Measurements from ENCODE around the gene CAMK2A. TPM values are rescaled to one million over a fixed set of nuclear protein-coding genes. Genes with fewer than 3 reads are reported as not detected.

Gene CAMK2A
- total and polyA plus RNA-seq, 2 experiments from 2014 or later = 0.18 TPM; not detected in 1

DNA sequence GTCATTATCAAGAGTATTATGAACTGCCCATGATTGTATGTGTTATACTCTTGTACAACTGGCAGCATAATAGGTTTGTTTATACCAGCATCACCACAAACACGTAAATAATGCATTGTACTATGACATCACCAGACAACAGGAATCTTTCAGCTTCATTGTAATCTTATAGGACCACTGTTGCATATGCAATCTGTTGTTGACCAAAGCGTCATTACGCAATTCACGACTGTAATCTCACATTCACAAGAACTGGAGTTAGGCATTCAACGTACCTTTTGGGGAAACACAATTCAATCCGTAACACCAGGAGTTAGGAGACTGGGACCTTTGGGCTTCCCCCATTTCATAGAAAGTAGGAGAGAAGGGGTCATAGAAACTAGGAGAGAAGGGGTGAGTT, 33.5 kb upstream of the CAMK2A start (continued):
- TF ChIP-seq EZH2phosphoT487 (IDR thresholded peaks at IDR 0.05; ENCODE audit: unreplicated experiment) (no peak), CREB1 (CRISPR knock-in tag; IDR thresholded peaks at IDR 0.05; ENCODE audit: low read depth) (no peak), ZNF331 (CRISPR knock-in tag; IDR thresholded peaks at IDR 0.05; ENCODE audit: low read depth) (no peak), ZNF114 (CRISPR knock-in tag; IDR thresholded peaks at IDR 0.05) (no peak), EZH2 (IDR thresholded peaks at IDR 0.05; ENCODE audit: low read depth, unreplicated experiment) (no peak), NANOG (IDR thresholded peaks at IDR 0.05; ENCODE audit: borderline replicate concordance) (no peak), STAT1 (IDR thresholded peaks at IDR 0.05; ENCODE audit: unreplicated experiment) (no peak)
- TF ChIP-seq, protein P1, sequence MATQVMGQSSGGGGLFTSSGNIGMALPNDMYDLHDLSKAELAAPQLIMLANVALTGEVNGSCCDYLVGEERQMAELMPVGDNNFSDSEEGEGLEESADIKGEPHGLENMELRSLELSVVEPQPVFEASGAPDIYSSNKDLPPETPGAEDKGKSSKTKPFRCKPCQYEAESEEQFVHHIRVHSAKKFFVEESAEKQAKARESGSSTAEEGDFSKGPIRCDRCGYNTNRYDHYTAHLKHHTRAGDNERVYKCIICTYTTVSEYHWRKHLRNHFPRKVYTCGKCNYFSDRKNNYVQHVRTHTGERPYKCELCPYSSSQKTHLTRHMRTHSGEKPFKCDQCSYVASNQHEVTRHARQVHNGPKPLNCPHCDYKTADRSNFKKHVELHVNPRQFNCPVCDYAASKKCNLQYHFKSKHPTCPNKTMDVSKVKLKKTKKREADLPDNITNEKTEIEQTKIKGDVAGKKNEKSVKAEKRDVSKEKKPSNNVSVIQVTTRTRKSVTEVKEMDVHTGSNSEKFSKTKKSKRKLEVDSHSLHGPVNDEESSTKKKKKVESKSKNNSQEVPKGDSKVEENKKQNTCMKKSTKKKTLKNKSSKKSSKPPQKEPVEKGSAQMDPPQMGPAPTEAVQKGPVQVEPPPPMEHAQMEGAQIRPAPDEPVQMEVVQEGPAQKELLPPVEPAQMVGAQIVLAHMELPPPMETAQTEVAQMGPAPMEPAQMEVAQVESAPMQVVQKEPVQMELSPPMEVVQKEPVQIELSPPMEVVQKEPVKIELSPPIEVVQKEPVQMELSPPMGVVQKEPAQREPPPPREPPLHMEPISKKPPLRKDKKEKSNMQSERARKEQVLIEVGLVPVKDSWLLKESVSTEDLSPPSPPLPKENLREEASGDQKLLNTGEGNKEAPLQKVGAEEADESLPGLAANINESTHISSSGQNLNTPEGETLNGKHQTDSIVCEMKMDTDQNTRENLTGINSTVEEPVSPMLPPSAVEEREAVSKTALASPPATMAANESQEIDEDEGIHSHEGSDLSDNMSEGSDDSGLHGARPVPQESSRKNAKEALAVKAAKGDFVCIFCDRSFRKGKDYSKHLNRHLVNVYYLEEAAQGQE (IDR thresholded peaks at IDR 0.05; ENCODE audit: unreplicated experiment) = no peak
- TF ChIP-seq, protein P2, sequence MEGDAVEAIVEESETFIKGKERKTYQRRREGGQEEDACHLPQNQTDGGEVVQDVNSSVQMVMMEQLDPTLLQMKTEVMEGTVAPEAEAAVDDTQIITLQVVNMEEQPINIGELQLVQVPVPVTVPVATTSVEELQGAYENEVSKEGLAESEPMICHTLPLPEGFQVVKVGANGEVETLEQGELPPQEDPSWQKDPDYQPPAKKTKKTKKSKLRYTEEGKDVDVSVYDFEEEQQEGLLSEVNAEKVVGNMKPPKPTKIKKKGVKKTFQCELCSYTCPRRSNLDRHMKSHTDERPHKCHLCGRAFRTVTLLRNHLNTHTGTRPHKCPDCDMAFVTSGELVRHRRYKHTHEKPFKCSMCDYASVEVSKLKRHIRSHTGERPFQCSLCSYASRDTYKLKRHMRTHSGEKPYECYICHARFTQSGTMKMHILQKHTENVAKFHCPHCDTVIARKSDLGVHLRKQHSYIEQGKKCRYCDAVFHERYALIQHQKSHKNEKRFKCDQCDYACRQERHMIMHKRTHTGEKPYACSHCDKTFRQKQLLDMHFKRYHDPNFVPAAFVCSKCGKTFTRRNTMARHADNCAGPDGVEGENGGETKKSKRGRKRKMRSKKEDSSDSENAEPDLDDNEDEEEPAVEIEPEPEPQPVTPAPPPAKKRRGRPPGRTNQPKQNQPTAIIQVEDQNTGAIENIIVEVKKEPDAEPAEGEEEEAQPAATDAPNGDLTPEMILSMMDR (conservative IDR thresholded peaks at IDR 0.05; ENCODE audit: low read depth in 2 of 2) = no peak

DNA sequence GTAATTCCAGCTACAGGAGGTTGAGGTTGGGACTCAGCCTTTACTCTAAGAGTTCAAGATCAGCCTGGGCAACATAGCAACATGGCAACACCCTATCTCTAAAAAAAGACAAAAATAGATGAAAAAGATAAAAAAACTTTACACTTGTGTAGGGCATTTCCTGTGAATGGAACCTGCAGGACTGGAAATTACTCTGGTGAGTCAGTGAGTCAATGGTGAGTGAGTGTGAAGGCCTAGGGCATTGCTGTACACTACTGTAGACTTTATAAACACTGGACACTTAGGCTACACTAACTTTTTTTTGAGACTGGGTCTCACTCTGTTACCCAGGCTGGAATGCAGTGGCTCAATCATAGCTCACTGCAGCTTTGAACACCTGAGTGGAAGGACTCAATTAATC, 32.6 kb upstream of the CAMK2A start:
- ATAC-seq = no peak
- Histone ChIP-seq H3F3A (replicated peaks; ENCODE audit: low read depth) (no peaks in the 10 kb centered on the region), H3K4me3 (no peak overlapping the region), H3K27ac (ENCODE audit: low read depth) (no peak overlapping the region), H3K36me3 (ENCODE audit: insufficient read depth) (no peaks in the 10 kb centered on the region), H2AFZ (no peak overlapping the region), H3K79me2 (replicated peaks; ENCODE audit: insufficient read depth) (no peaks in the 10 kb centered on the region), H3K4me1 (ENCODE audit: insufficient read depth) (no peaks in the 10 kb centered on the region), H3K27me3 (ENCODE audit: insufficient read depth) (no peaks in the 10 kb centered on the region), H4K20me1 (replicated peaks; ENCODE audit: insufficient read depth) (no peaks in the 10 kb centered on the region), H3K9me2 (ENCODE audit: insufficient read depth) (no peaks in the 10 kb centered on the region), H3K4me2 (no peak overlapping the region)
- Mint-ChIP-seq H3K4me1 (peaks cover 10% of the 10 kb centered on the region), H3K27ac (no peak overlapping the region), H3K4me3 (no peak overlapping the region), H3K9me3 (no peaks in the 10 kb centered on the region), H3K27me3 (ENCODE audit: insufficient read depth, low read depth, poor library complexity) (peaks cover 9% of the 10 kb centered on the region), H3K36me3 (ENCODE audit: low read depth) (no peaks in the 10 kb centered on the region)
- DNase-seq (ENCODE audit: low spot score) = no peak
- TF ChIP-seq, protein P2 (conservative IDR thresholded peaks at IDR 0.05; ENCODE audit: low read depth in 2 of 2) = no peak
- TF ChIP-seq EZH2 (IDR thresholded peaks at IDR 0.05; ENCODE audit: low read depth, unreplicated experiment) = no peak
- TF ChIP-seq, protein P1 (IDR thresholded peaks at IDR 0.05; ENCODE audit: unreplicated experiment) = no peak
